ENCODE data around the gene ZNF35. TPM values are rescaled to one million over a fixed set of nuclear protein-coding genes. Genes with fewer than 3 reads are reported as not detected.

The ZNF35 gene
- total RNA-seq, 4 donors from 2014 or later, result 8.2 to 13.2 (median 10.8) TPM

DNA sequence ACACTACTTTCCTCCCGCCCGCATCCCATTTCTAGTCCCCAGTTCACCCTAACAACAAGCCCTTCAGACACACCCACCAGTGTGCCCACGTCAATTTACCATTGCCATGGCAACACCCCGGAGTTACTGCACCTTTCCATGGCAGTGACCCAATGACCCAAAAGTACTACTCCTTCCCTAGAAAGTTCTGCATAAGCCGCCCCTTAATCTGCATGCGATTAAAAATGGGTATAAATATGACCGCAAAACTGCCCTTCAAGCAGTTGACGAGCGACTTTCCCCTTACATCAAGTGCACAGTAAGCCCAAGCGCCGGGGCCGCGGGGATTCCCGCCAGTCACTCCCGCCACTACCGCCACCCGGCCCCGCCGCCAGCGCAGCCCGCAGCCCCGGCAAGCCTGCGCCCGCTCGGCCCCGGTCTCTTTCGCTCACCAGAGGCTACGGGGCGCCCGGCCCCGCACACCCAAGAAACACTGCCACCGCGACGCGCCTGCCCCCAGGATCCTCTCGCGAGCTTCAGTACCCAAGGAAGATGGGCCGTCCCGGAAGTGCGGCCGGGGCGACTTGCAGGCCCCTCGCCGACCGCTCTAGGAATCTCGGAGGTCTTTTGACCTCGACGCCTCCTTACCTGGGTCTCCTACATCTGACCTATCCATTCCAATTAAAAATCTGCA is 36.7 kb downstream of the ZNF35 start:
- TF ChIP-seq, protein P1, sequence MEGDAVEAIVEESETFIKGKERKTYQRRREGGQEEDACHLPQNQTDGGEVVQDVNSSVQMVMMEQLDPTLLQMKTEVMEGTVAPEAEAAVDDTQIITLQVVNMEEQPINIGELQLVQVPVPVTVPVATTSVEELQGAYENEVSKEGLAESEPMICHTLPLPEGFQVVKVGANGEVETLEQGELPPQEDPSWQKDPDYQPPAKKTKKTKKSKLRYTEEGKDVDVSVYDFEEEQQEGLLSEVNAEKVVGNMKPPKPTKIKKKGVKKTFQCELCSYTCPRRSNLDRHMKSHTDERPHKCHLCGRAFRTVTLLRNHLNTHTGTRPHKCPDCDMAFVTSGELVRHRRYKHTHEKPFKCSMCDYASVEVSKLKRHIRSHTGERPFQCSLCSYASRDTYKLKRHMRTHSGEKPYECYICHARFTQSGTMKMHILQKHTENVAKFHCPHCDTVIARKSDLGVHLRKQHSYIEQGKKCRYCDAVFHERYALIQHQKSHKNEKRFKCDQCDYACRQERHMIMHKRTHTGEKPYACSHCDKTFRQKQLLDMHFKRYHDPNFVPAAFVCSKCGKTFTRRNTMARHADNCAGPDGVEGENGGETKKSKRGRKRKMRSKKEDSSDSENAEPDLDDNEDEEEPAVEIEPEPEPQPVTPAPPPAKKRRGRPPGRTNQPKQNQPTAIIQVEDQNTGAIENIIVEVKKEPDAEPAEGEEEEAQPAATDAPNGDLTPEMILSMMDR (IDR thresholded peaks at IDR 0.05; ENCODE audit: low read depth), result no peak

DNA sequence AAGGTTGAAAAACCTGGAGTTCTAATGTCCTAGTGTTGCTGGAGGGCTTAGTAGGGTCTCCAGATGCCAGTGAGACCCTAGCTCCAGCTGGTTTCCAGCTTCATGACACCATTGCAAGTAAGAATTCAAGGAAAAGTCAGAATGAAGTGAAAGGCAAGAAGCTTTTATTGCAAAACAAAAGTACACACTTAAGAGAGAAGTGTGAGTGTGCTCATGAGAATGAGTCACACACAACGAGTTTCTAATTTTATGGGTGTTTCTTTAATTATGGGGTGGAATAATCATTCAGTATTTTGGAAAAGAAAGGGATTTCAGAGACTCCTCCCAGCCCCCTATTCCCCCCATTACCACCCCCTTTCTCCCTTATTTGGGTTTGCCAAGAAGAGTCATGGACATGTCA is 39.4 kb downstream of the ZNF35 start:
- TF ChIP-seq, protein P1 (IDR thresholded peaks at IDR 0.05; ENCODE audit: low read depth), result no peak

Other genes with a start within 250 kb of the ZNF35 start
- gene ZNF445, start 171.1 kb upstream of the ZNF35 start, total RNA-seq, result 10 to 100 TPM in 1 of 4 donors, 1 to 10 TPM in 3; 5.5 to 11.9 (median 8.1) TPM
- gene ZKSCAN7, start 93.5 kb upstream of the ZNF35 start, total RNA-seq, result 1 to 10 TPM; 2.6 to 4.1 (median 3.4) TPM
- gene ZNF660, start 63.8 kb upstream of the ZNF35 start, total RNA-seq, result 1 to 10 TPM; 1.9 to 3.9 (median 3.6) TPM
- gene ZNF197, start 23.7 kb upstream of the ZNF35 start, total RNA-seq, result 10 to 100 TPM; 13.1 to 17.4 (median 15.0) TPM
- 1 to 10 TPM; 3.9 to 6.2 (median 4.6) TPM for gene ZNF502, start 63.9 kb downstream of the ZNF35 start, total RNA-seq
- gene ZNF501, start 80.9 kb downstream of the ZNF35 start, total RNA-seq, result 1 to 10 TPM; 3.9 to 9.5 (median 4.6) TPM
- gene KIAA1143, start 112.9 kb downstream of the ZNF35 start, total RNA-seq, result 10 to 100 TPM; 21.5 to 27.1 (median 25.0) TPM
- gene KIF15, start 113.1 kb downstream of the ZNF35 start, total RNA-seq, result 1 to 10 TPM in 2 of 4 donors, under 1 TPM in 1, not detected in 1; 0.98 to 2.5 (median 1.5) TPM
- gene TMEM42, start 213.2 kb downstream of the ZNF35 start, total RNA-seq, result 10 to 100 TPM in 3 of 4 donors, 1 to 10 TPM in 1; 6.8 to 23.8 (median 19.7) TPM
- gene TGM4, start 225.9 kb downstream of the ZNF35 start, total RNA-seq, result not detected